Measurements from ENCODE around the gene SGPL1.

Gene SGPL1

GRCh38 chr10:70782086-70782745 is 33.5 kb upstream of the SGPL1 start:
- H3K36me3 ChIP-seq (ENCODE audit: control insufficient read depth, insufficient read depth, low read length, severe bottlenecking), result no peaks in the 10 kb centered on the region
- peaks cover 15% of the 10 kb centered on the region for H3K27me3 ChIP-seq (replicated peaks; ENCODE audit: control insufficient read depth, insufficient read depth, low read length)
- DNase-seq (ENCODE audit: low read depth), result no peak

GRCh38 chr10:70782746-70783680 is 32.7 kb upstream of the SGPL1 start:
- no peaks in the 10 kb centered on the region for H3K36me3 ChIP-seq (ENCODE audit: control insufficient read depth, insufficient read depth, low read length, severe bottlenecking)
- H3K27me3 ChIP-seq (replicated peaks; ENCODE audit: control insufficient read depth, insufficient read depth, low read length), result peaks cover 15% of the 10 kb centered on the region
- no peaks in the 10 kb centered on the region for H3K9me3 ChIP-seq (ENCODE audit: control insufficient read depth, low read length)
- no peak overlapping the region for H3K9ac ChIP-seq (ENCODE audit: low read length)
- no peak overlapping the region for H3K4me3 ChIP-seq (ENCODE audit: low read length)
- no peak for DNase-seq (ENCODE audit: low read depth)
- H3K4me1 ChIP-seq (ENCODE audit: control insufficient read depth, insufficient read depth, low read length), result peaks cover 24% of the 10 kb centered on the region

More at GRCh38 chr10:70782086-70782745, 33.5 kb upstream of the SGPL1 start:
- Histone ChIP-seq H3K4me3 (ENCODE audit: low read length) (no peak overlapping the region), H3K9me3 (ENCODE audit: control insufficient read depth, low read length) (no peaks in the 10 kb centered on the region), H3K9ac (ENCODE audit: low read length) (no peak overlapping the region), H3K4me1 (ENCODE audit: control insufficient read depth, insufficient read depth, low read length) (peaks cover 24% of the 10 kb centered on the region)

GRCh38 chr10:70784016-70784415 is 31.7 kb upstream of the SGPL1 start:
- Histone ChIP-seq H3K4me3 (ENCODE audit: low read length) (no peak overlapping the region), H3K36me3 (ENCODE audit: control insufficient read depth, insufficient read depth, low read length, severe bottlenecking) (no peaks in the 10 kb centered on the region), H3K4me1 (ENCODE audit: control insufficient read depth, insufficient read depth, low read length) (peaks cover 21% of the 10 kb centered on the region), H3K9ac (ENCODE audit: low read length) (no peak overlapping the region), H3K27me3 (replicated peaks; ENCODE audit: control insufficient read depth, insufficient read depth, low read length) (peaks cover 12% of the 10 kb centered on the region), H3K9me3 (ENCODE audit: control insufficient read depth, low read length) (no peaks in the 10 kb centered on the region)
- DNase-seq (ENCODE audit: low read depth), result no peak

GRCh38 chr10:70784471-70784870 is 31.3 kb upstream of the SGPL1 start:
- H3K27me3 ChIP-seq (replicated peaks; ENCODE audit: control insufficient read depth, insufficient read depth, low read length), result peaks cover 12% of the 10 kb centered on the region
- H3K4me1 ChIP-seq (ENCODE audit: control insufficient read depth, insufficient read depth, low read length), result peaks cover 17% of the 10 kb centered on the region
- H3K9me3 ChIP-seq (ENCODE audit: control insufficient read depth, low read length), result no peaks in the 10 kb centered on the region
- no peak overlapping the region for H3K9ac ChIP-seq (ENCODE audit: low read length)
- DNase-seq (ENCODE audit: low read depth), result no peak
- no peaks in the 10 kb centered on the region for H3K36me3 ChIP-seq (ENCODE audit: control insufficient read depth, insufficient read depth, low read length, severe bottlenecking)
- no peak overlapping the region for H3K4me3 ChIP-seq (ENCODE audit: low read length)

GRCh38 chr10:70785190-70785589 is 30.6 kb upstream of the SGPL1 start, which contains the start of gene TBATA:
Gene TBATA, minus strand, starts transcription at chr10:70785377. Its CDS starts 1,998 bp downstream, at chr10:70783379.
- no peak for DNase-seq (ENCODE audit: low read depth)
- no peaks in the 10 kb centered on the region for H3K36me3 ChIP-seq (ENCODE audit: control insufficient read depth, insufficient read depth, low read length, severe bottlenecking)
- no peak within 1 kb of the TSS for H3K4me3 ChIP-seq (ENCODE audit: low read length)
- no peak within 1 kb of the TSS for H3K9ac ChIP-seq (ENCODE audit: low read length)
- H3K9me3 ChIP-seq (ENCODE audit: control insufficient read depth, low read length), result no peaks in the 10 kb centered on the region
- peaks cover 10% of the 10 kb centered on the region for H3K4me1 ChIP-seq (ENCODE audit: control insufficient read depth, insufficient read depth, low read length)
- peaks cover 12% of the 10 kb centered on the region for H3K27me3 ChIP-seq (replicated peaks; ENCODE audit: control insufficient read depth, insufficient read depth, low read length)

GRCh38 chr10:70786799-70787415 is 28.8 kb upstream of the SGPL1 start:
- no peak overlapping the region for H3K9ac ChIP-seq (ENCODE audit: low read length)
- DNase-seq (ENCODE audit: low read depth), result peak; percentile 14
- H3K36me3 ChIP-seq (ENCODE audit: control insufficient read depth, insufficient read depth, low read length, severe bottlenecking), result no peaks in the 10 kb centered on the region
- H3K27me3 ChIP-seq (replicated peaks; ENCODE audit: control insufficient read depth, insufficient read depth, low read length), result peaks cover 12% of the 10 kb centered on the region
- no peaks in the 10 kb centered on the region for H3K9me3 ChIP-seq (ENCODE audit: control insufficient read depth, low read length)
- H3K4me1 ChIP-seq (ENCODE audit: control insufficient read depth, insufficient read depth, low read length), result peaks cover 7% of the 10 kb centered on the region
- no peak overlapping the region for H3K4me3 ChIP-seq (ENCODE audit: low read length)

GRCh38 chr10:70791386-70792039 is 24.2 kb upstream of the SGPL1 start:
- H3K4me3 ChIP-seq (ENCODE audit: low read length), result no peak overlapping the region
- no peaks in the 10 kb centered on the region for H3K4me1 ChIP-seq (ENCODE audit: control insufficient read depth, insufficient read depth, low read length)
- DNase-seq (ENCODE audit: low read depth), result no peak
- no peak overlapping the region for H3K9ac ChIP-seq (ENCODE audit: low read length)
- H3K36me3 ChIP-seq (ENCODE audit: control insufficient read depth, insufficient read depth, low read length, severe bottlenecking), result no peaks in the 10 kb centered on the region
- peaks cover under 1% of the 10 kb centered on the region for H3K9me3 ChIP-seq (ENCODE audit: control insufficient read depth, low read length)
- peaks cover 7% of the 10 kb centered on the region for H3K27me3 ChIP-seq (replicated peaks; ENCODE audit: control insufficient read depth, insufficient read depth, low read length)

GRCh38 chr10:70795613-70796012 is 20.1 kb upstream of the SGPL1 start:
- peaks cover 5% of the 10 kb centered on the region for H3K9me3 ChIP-seq (ENCODE audit: control insufficient read depth, low read length)
- DNase-seq (ENCODE audit: low read depth), result no peak
- no peak overlapping the region for H3K9ac ChIP-seq (ENCODE audit: low read length)
- H3K36me3 ChIP-seq (ENCODE audit: control insufficient read depth, insufficient read depth, low read length, severe bottlenecking), result no peaks in the 10 kb centered on the region
- H3K4me1 ChIP-seq (ENCODE audit: control insufficient read depth, insufficient read depth, low read length), result no peaks in the 10 kb centered on the region
- peaks cover 20% of the 10 kb centered on the region for H3K27me3 ChIP-seq (replicated peaks; ENCODE audit: control insufficient read depth, insufficient read depth, low read length)
- no peak overlapping the region for H3K4me3 ChIP-seq (ENCODE audit: low read length)

- Histone ChIP-seq H3K36me3 (ENCODE audit: control insufficient read depth, insufficient read depth, low read length, severe bottlenecking) (no peaks in the 10 kb centered on the region), H3K4me1 (ENCODE audit: control insufficient read depth, insufficient read depth, low read length) (no peaks in the 10 kb centered on the region), H3K9me3 (ENCODE audit: control insufficient read depth, low read length) (peaks cover 10% of the 10 kb centered on the region), H3K9ac (ENCODE audit: low read length) (no peak overlapping the region), H3K27me3 (replicated peaks; ENCODE audit: control insufficient read depth, insufficient read depth, low read length) (peaks cover 26% of the 10 kb centered on the region), H3K4me3 (ENCODE audit: low read length) (no peak overlapping the region)
- DNase-seq (ENCODE audit: low read depth), result no peak
Observed at GRCh38 chr10:70797840-70798239, 17.9 kb upstream of the SGPL1 start.

- Histone ChIP-seq H3K9ac (ENCODE audit: low read length) (no peak overlapping the region), H3K27me3 (replicated peaks; ENCODE audit: control insufficient read depth, insufficient read depth, low read length) (peaks cover 26% of the 10 kb centered on the region), H3K4me3 (ENCODE audit: low read length) (no peak overlapping the region), H3K4me1 (ENCODE audit: control insufficient read depth, insufficient read depth, low read length) (no peaks in the 10 kb centered on the region), H3K36me3 (ENCODE audit: control insufficient read depth, insufficient read depth, low read length, severe bottlenecking) (no peaks in the 10 kb centered on the region), H3K9me3 (ENCODE audit: control insufficient read depth, low read length) (peaks cover 10% of the 10 kb centered on the region)
- DNase-seq (ENCODE audit: low read depth), result peak; percentile 25
Observed at GRCh38 chr10:70799124-70799523, 16.6 kb upstream of the SGPL1 start.

GRCh38 chr10:70801854-70802253 is 13.9 kb upstream of the SGPL1 start:
- H3K4me3 ChIP-seq (ENCODE audit: low read length), result no peak overlapping the region
- no peak for DNase-seq (ENCODE audit: low read depth)

More at GRCh38 chr10:70801854-70802253, 13.9 kb upstream of the SGPL1 start:
- peaks cover 6% of the 10 kb centered on the region for H3K9me3 ChIP-seq (ENCODE audit: control insufficient read depth, low read length)
- peaks cover 18% of the 10 kb centered on the region for H3K27me3 ChIP-seq (replicated peaks; ENCODE audit: control insufficient read depth, insufficient read depth, low read length)
- peaks cover 15% of the 10 kb centered on the region for H3K4me1 ChIP-seq (ENCODE audit: control insufficient read depth, insufficient read depth, low read length)
- no peaks in the 10 kb centered on the region for H3K36me3 ChIP-seq (ENCODE audit: control insufficient read depth, insufficient read depth, low read length, severe bottlenecking)
- no peak overlapping the region for H3K9ac ChIP-seq (ENCODE audit: low read length)

Measured in adipocyte (in vitro differentiated cells).